A549 (cell line): Measurements from ENCODE around the gene GMDS. TPM values are rescaled to one million over a fixed set of nuclear protein-coding genes. Genes with fewer than 3 reads are reported as not detected.

Experiments
- ATAC-seq, 2 experiments: fragments of 200-7000 bp in 1 of 2; fragments of >200 bp in 1 of 2; cut with Nextera tagmentation in 1 of 2; cut with Tn5 transposase in 1 of 2; 3 replicates each; pipeline versions ENCODE4 v1.8.0 to v1.9.1; 2018 to 2020; ENCODE audit warnings: mild to moderate bottlenecking in 1 of 2, moderate library complexity in 1 of 2
- CTCF ChIA-PET: fragments of 300-600 bp; sonication (Branson Sonifier 250); formaldehyde crosslinking; extraction: SDS; loops from one replicate; lab custom pipeline; 2021; ENCODE audit warnings: antibody characterized with exemption, inconsistent platforms; lab: Yijun Ruan, JAX
- POLR2A ChIA-PET: fragments of 350-600 bp; formaldehyde crosslinking; extraction: SDS; loops from one replicate; lab custom pipeline; 2021; ENCODE audit warnings: antibody characterized with exemption, inconsistent platforms; lab: Yijun Ruan, JAX
- DNase-seq, 2 experiments: peaks; one replicate each; pipeline versions ENCODE4 v3.0.0 to v3.0.0-alpha.2; 2011 to 2016; ENCODE audit warnings: low read depth in 1 of 2, low spot score in 1 of 2
- FAIRE-seq: peaks from 2 replicates; lab custom pipeline; 2011; peaks lifted over from hg19 to GRCh38; lab: Jason Lieb, UNC
- H3K27ac ChIP-seq, 2 experiments: fragments of >200 bp; sonication (Bioruptor Twin); formaldehyde crosslinking; 3 replicates each; pipeline ENCODE4 v1.5.1; 2016 to 2017
- H3K4me1 ChIP-seq: fragments of >200 bp; sonication (Bioruptor Twin); formaldehyde crosslinking; 3 replicates; pipeline ENCODE4 v1.6.1; 2016
- H3K4me2 ChIP-seq: fragments of >200 bp; sonication (Bioruptor Twin); formaldehyde crosslinking; 3 replicates; pipeline ENCODE4 v1.6.1; 2016
- H3K4me3 ChIP-seq: fragments of >200 bp; sonication (Bioruptor Twin); formaldehyde crosslinking; 3 replicates; pipeline ENCODE4 v1.5.1; 2016
- H3K9me3 ChIP-seq: fragments of >200 bp; sonication (Bioruptor Twin); formaldehyde crosslinking; 3 replicates; pipeline ENCODE4 v1.6.1; 2016
- BCL3 ChIP-seq: fragments of >200 bp; sonication (Bioruptor Twin); formaldehyde crosslinking; IDR thresholded peaks from 3 replicates; pipeline ENCODE4 v1.6.1; 2016
- CHD4 ChIP-seq: fragments of 200-600 bp; sonication (generic); IDR thresholded peaks from 2 replicates; pipeline ENCODE4 v1.6.1; 2016; ENCODE audit warnings: antibody characterized with exemption, mild to moderate bottlenecking, borderline replicate concordance
- CTCF ChIP-seq: fragments of >200 bp; sonication (Bioruptor Twin); formaldehyde crosslinking; IDR thresholded peaks from 3 replicates; pipeline ENCODE4 v1.5.1; 2016
- E2F6 ChIP-seq: IDR thresholded peaks from 2 replicates; pipeline ENCODE4 v1.6.1; 2012; ENCODE audit warnings: low read depth, borderline replicate concordance
- EHF ChIP-seq: fragments of 250-450 bp; sonication (Bioruptor Pico); IDR thresholded peaks from 2 replicates; pipeline ENCODE4 v1.5.0; 2020; ENCODE audit warnings: mild to moderate bottlenecking
- EP300 ChIP-seq, 2 experiments: fragments of >200 bp; sonication (Bioruptor Twin); formaldehyde crosslinking; IDR thresholded peaks; 2 replicates in 1 of 2; 3 replicates in 1 of 2; pipeline ENCODE4 v1.6.1; 2016 to 2017
- GATA3 ChIP-seq: IDR thresholded peaks from 2 replicates; pipeline ENCODE4 v1.6.1; 2012; ENCODE audit warnings: borderline replicate concordance
- HOXA7 ChIP-seq: fragments of 250-450 bp; sonication (Bioruptor Pico); IDR thresholded peaks from 2 replicates; pipeline ENCODE4 v1.5.0; 2020; ENCODE audit warnings: mild to moderate bottlenecking, moderate library complexity
- JUNB ChIP-seq: fragments of >200 bp; sonication (Bioruptor Twin); formaldehyde crosslinking; IDR thresholded peaks from 2 replicates; pipeline ENCODE4 v1.6.1; 2016
- KDM5A ChIP-seq: fragments of 200-600 bp; sonication (generic); IDR thresholded peaks from 2 replicates; pipeline ENCODE4 v1.6.1; 2016; ENCODE audit warnings: antibody characterized with exemption, mild to moderate bottlenecking
- MAFK ChIP-seq: fragments of 450-650 bp; IDR thresholded peaks from 2 replicates; pipeline ENCODE4 v1.6.1; 2014; ENCODE audit not compliant: partially characterized antibody
- NPAS2 ChIP-seq: fragments of 250-450 bp; sonication (Bioruptor Pico); IDR thresholded peaks from 2 replicates; pipeline ENCODE4 v1.8.0; 2022; ENCODE audit warnings: mild to moderate bottlenecking, moderate library complexity, borderline replicate concordance
- PHF8 ChIP-seq: fragments of 200-600 bp; sonication (generic); IDR thresholded peaks from 2 replicates; pipeline ENCODE4 v1.6.1; 2016; ENCODE audit warnings: low read depth, mild to moderate bottlenecking, antibody characterized with exemption, moderate library complexity, borderline replicate concordance
- POLR2AphosphoS2 ChIP-seq: conservative IDR thresholded peaks from 2 replicates; pipeline ENCODE4 v1.6.1; 2012; ENCODE audit warnings: low read length, improper control_type of control experiment, inconsistent platforms
- RAD21 ChIP-seq, 2 experiments: fragments of >200 bp in 1 of 2; sonication (Bioruptor Twin) in 1 of 2; formaldehyde crosslinking in 1 of 2; IDR thresholded peaks in 1 of 2; conservative IDR thresholded peaks in 1 of 2; 2 replicates in 1 of 2; 3 replicates in 1 of 2; pipeline ENCODE4 v1.6.1; 2012 to 2018; ENCODE audit warnings: inconsistent platforms in 1 of 2
- RARB ChIP-seq: fragments of 250-450 bp; sonication (Bioruptor Pico); IDR thresholded peaks from 2 replicates; pipeline ENCODE4 v1.8.0; 2021; ENCODE audit warnings: mild to moderate bottlenecking, moderate library complexity
- SMC3 ChIP-seq: fragments of >200 bp; sonication (Bioruptor Twin); formaldehyde crosslinking; IDR thresholded peaks from 3 replicates; pipeline ENCODE4 v1.6.1; 2018; ENCODE audit warnings: inconsistent platforms
- SREBF2 ChIP-seq: fragments of 450-650 bp; IDR thresholded peaks from 2 replicates; pipeline ENCODE4 v1.6.1; 2014; ENCODE audit warnings: mild to moderate bottlenecking, moderate library complexity
- TFCP2L1 ChIP-seq: fragments of 250-450 bp; sonication (Bioruptor Pico); IDR thresholded peaks from 2 replicates; pipeline ENCODE4 v1.5.0; 2021; ENCODE audit warnings: mild to moderate bottlenecking
- TP53 ChIP-seq: fragments of 250-450 bp; sonication (Bioruptor Pico); IDR thresholded peaks from 2 replicates; pipeline ENCODE4 v1.5.0; 2021; ENCODE audit warnings: mild to moderate bottlenecking, moderate library complexity
- ZFP36 ChIP-seq: fragments of 450-650 bp; IDR thresholded peaks from 2 replicates; pipeline ENCODE4 v1.6.1; 2014; ENCODE audit warnings: borderline replicate concordance; ENCODE audit not compliant: partially characterized antibody
- ZNF302 ChIP-seq: fragments of 250-450 bp; sonication (Bioruptor Pico); IDR thresholded peaks from 2 replicates; pipeline ENCODE4 v1.9.0; 2021; ENCODE audit warnings: inconsistent platforms, mild to moderate bottlenecking, moderate library complexity
- ZSCAN20 ChIP-seq: fragments of 250-450 bp; sonication (Bioruptor Pico); IDR thresholded peaks from 2 replicates; pipeline ENCODE4 v1.8.0; 2022; ENCODE audit warnings: mild to moderate bottlenecking, moderate library complexity
- WGBS: methylation state at CpG from one replicate; pipeline ENCODE4 v1.1.6; 2017; ENCODE audit errors: missing lambda C conversion rate; 5-methylcytosine and 5-hydroxymethylcytosine counted together
- polyA plus RNA-seq, 4 experiments: library from polyadenylated mRNA; depleted of rRNA in 3 of 4; stranded (reverse); fragments of >200 nt; fragmentation: RNase III in 1 of 4; extraction: RNeasy Plus Mini Kit Qiagen cat#74134 plus additional on column Dnase treatment in 1 of 4; gene quantifications; 2 replicates in 3 of 4; 3 replicates in 1 of 4; pipeline ENCODE4 v1.2.3, GENCODE V29; 2011 to 2017
- TF ChIP-seq, protein P1 (sequence below): fragments of 250-450 bp; sonication (Bioruptor Pico); IDR thresholded peaks from 2 replicates; pipeline ENCODE4 v1.5.0; 2021; ENCODE audit warnings: mild to moderate bottlenecking, moderate library complexity, borderline replicate concordance
- TF ChIP-seq, protein P2 (sequence below): IDR thresholded peaks from 2 replicates; pipeline ENCODE4 v1.6.1; 2012

GMDS gene
- polyA plus RNA-seq, 2 of the 4 experiments (the other 2 are of a cell fraction): 9.9 to 12.4 TPM

DNA sequence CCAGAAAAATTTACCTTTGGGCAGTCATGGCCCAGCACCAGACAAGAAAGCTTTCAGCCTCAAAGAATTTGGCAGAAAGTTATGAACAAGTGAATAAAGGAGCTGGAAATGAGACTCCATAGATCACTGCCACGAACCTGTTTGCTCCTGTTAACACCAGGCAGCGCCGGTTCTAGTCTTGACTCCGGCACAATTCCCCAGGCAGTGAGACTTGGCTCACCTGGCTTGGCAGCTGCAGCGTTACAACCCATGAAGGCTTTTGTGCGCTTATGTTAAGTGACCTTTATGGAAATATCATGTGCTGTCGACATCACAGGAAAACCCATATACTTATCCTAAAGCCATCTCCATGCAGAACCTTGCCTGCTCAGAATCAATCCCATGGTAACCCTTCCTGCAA lies 657.9 kb downstream of the GMDS start:
- no peak for ATAC-seq
- no peak for FAIRE-seq
- no peak for TF ChIP-seq SREBF2
- TF ChIP-seq, protein P1, sequence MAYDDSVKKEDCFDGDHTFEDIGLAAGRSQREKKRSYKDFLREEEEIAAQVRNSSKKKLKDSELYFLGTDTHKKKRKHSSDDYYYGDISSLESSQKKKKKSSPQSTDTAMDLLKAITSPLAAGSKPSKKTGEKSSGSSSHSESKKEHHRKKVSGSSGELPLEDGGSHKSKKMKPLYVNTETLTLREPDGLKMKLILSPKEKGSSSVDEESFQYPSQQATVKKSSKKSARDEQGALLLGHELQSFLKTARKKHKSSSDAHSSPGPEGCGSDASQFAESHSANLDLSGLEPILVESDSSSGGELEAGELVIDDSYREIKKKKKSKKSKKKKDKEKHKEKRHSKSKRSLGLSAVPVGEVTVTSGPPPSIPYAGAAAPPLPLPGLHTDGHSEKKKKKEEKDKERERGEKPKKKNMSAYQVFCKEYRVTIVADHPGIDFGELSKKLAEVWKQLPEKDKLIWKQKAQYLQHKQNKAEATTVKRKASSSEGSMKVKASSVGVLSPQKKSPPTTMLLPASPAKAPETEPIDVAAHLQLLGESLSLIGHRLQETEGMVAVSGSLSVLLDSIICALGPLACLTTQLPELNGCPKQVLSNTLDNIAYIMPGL: no peak
- Histone ChIP-seq H3K4me1 (no peaks in the 10 kb centered on the region), H3K4me3 (no peak overlapping the region), H3K27ac (no peak overlapping the region), H3K4me2 (no peak overlapping the region), H3K9me3 (no peaks in the 10 kb centered on the region)
- POLR2A ChIA-PET: no interaction called here
- CTCF ChIA-PET: no interaction called here
- DNase-seq: no peak
- 71% methylated on average over 5 of the region's 7 CpGs for WGBS

- CTCF ChIA-PET: interaction anchor here (0.7 kb wide), 1 partner anchor 106 kb away, joined by 5 read pairs; no protein-coding TSS in a partner anchor
- Histone ChIP-seq H3K4me1 (no peaks in the 10 kb centered on the region), H3K4me3 (no peak overlapping the region), H3K27ac (no peak overlapping the region), H3K4me2 (no peak overlapping the region)
- no peak for DNase-seq
- ATAC-seq: no peak
- POLR2A ChIA-PET: no interaction called here
- TF ChIP-seq CHD4 (no peak), KDM5A (no peak), MAFK (no peak)
- TF ChIP-seq, all 56 proteins: peak for 0
- no peak for FAIRE-seq
- no peaks in the 10 kb centered on the region for H3K9me3 ChIP-seq
- WGBS: 44% methylated on average over 4 of the region's 5 CpGs
These were observed 658.4 kb downstream of the GMDS start for GRCh38 chr6:1586861-1587450.

DNA sequence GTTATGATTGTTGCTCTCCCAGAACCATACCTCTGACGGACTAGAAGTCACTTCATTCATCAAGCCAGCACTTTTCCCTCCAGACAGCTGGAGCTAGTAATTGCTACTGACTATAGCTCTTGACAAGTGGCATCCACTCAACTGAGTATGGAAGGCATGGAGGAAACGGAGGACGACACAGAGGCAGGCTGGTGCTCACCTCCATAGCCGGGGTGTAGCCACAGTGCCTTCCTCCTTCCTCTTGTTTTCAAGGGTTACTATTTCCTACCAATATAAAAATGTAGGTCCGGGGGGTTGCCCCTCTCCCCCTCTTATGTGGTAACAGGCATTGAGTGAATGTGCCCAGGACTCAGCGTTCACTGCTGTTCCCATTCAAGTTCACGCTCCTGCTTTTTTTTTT lies 659.1 kb downstream of the GMDS start:
- 77% methylated on average over 7 of the region's 7 CpGs for WGBS
- TF ChIP-seq ZSCAN20 (CRISPR knock-in tag): no peak
- no peak for TF ChIP-seq HOXA7 (CRISPR knock-in tag)
- no peak for TF ChIP-seq NPAS2 (CRISPR knock-in tag)
- TF ChIP-seq CTCF: no peak
- no peak for TF ChIP-seq TP53
- no peak for TF ChIP-seq GATA3
- TF ChIP-seq, all 56 proteins: peak for 0
- no peaks in the 10 kb centered on the region for H3K4me1 ChIP-seq
- DNase-seq: no peak
- no peak overlapping the region for H3K27ac ChIP-seq
- no peak overlapping the region for H3K4me2 ChIP-seq
- no peak for ATAC-seq
- ChIA-PET CTCF (interaction anchor here (0.7 to 2.0 kb wide), 2 partner anchors 10 to 106 kb away, joined by 5 to 8 read pairs; no protein-coding TSS in a partner anchor), POLR2A (no interaction called here)
- H3K4me3 ChIP-seq: no peak overlapping the region
- no peak for FAIRE-seq
- no peaks in the 10 kb centered on the region for H3K9me3 ChIP-seq

DNA sequence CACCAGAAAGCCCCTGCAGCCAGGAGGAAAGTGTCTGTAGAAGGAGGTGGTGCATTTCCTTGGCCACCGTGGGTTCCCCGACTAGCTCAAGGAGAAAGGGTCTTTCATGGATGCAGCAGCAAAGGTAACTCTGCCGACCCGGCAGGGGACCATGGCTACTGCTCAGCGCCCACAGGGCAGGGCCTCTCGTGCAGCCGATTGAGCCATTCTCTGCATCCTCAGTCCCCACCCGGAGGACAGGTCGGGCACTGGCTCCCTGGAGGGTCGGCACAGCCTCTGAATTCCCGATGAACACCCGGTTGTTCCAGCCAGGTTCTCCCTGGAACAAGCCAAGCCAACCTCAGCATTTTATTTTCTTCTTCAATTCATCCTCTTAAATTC lies 659.7 kb downstream of the GMDS start:
- no peak for FAIRE-seq
- POLR2A ChIA-PET: no interaction called here
- Histone ChIP-seq H3K4me3 (no peak overlapping the region), H3K4me1 (no peaks in the 10 kb centered on the region), H3K9me3 (no peaks in the 10 kb centered on the region), H3K4me2 (no peak overlapping the region), H3K27ac (no peak overlapping the region)
- ATAC-seq: no peak
- CTCF ChIA-PET: interaction anchor here (2.0 kb wide), 1 partner anchor 11 kb away, joined by 8 read pairs; no protein-coding TSS in a partner anchor
- no peak for DNase-seq
- WGBS: 34% methylated on average over 7 of the region's 12 CpGs
- TF ChIP-seq EP300 (IDR thresholded peaks at IDR 0.05): no peak
- no peak for TF ChIP-seq JUNB
- no peak for TF ChIP-seq EHF (CRISPR knock-in tag)
- no peak for TF ChIP-seq ZSCAN20 (CRISPR knock-in tag)
- no peak for TF ChIP-seq TFCP2L1 (CRISPR knock-in tag)
- no peak for TF ChIP-seq ZFP36
- TF ChIP-seq ZNF302 (CRISPR knock-in tag): no peak
- no peak for TF ChIP-seq NPAS2 (CRISPR knock-in tag)
- TF ChIP-seq, protein P2, sequence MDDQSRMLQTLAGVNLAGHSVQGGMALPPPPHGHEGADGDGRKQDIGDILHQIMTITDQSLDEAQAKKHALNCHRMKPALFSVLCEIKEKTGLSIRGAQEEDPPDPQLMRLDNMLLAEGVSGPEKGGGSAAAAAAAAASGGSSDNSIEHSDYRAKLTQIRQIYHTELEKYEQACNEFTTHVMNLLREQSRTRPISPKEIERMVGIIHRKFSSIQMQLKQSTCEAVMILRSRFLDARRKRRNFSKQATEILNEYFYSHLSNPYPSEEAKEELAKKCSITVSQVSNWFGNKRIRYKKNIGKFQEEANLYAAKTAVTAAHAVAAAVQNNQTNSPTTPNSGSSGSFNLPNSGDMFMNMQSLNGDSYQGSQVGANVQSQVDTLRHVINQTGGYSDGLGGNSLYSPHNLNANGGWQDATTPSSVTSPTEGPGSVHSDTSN: no peak
- no peak for TF ChIP-seq BCL3
- no peak for TF ChIP-seq PHF8
- TF ChIP-seq RARB: no peak
- no peak for TF ChIP-seq RAD21 (conservative IDR thresholded peaks at IDR 0.05 in 1 of 2, IDR thresholded peaks at IDR 0.05 in 1 of 2)
- no peak for TF ChIP-seq POLR2AphosphoS2
- TF ChIP-seq E2F6: no peak
- no peak for TF ChIP-seq SMC3
- TF ChIP-seq TP53: no peak
